Testis (tissue), 3 donors: ENCODE results near the gene PITPNM3. TPM values are rescaled to one million over a fixed set of nuclear protein-coding genes. Genes with fewer than 3 reads are reported as not detected.
"Not testable (repeated sequence)": the region's sequence is repeated elsewhere in the genome, so short reads cannot be mapped to it uniquely, and the experiment has no call there.

Source experiments
- DNase-seq: peaks from one replicate; pipeline ENCODE4 v3.0.0-alpha.2; 2019
- H3K27ac ChIP-seq, 2 donors: fragments of 200-600 bp; sonication (generic); one replicate each; pipeline ENCODE4 v1.5.1; 2019
- H3K27me3 ChIP-seq: fragments of 200-600 bp; sonication (generic); one replicate; pipeline ENCODE4 v1.5.1; 2019
- H3K36me3 ChIP-seq: fragments of 200-600 bp; sonication (generic); one replicate; pipeline ENCODE4 v1.5.1; 2017; ENCODE audit warnings: low read depth; ENCODE audit errors: missing control alignments
- H3K4me1 ChIP-seq: fragments of 200-600 bp; sonication (generic); one replicate; pipeline ENCODE4 v1.5.1; 2019
- H3K4me3 ChIP-seq, 2 donors: fragments of 200-600 bp; sonication (generic); one replicate each; pipeline ENCODE4 v1.5.1; 2017 to 2019
- H3K9me3 ChIP-seq: fragments of 200-600 bp; sonication (generic); one replicate; pipeline ENCODE4 v1.5.1; 2017
- POLR2A ChIP-seq: fragments of 450-650 bp; IDR thresholded peaks from one replicate; pipeline ENCODE4 v1.6.1; 2017; ENCODE audit warnings: antibody characterized with exemption, mild to moderate bottlenecking, moderate library complexity
- WGBS, 2 donors: methylation state at CpG; one replicate each; pipeline ENCODE4 v1.1.5; 2018; 5-methylcytosine and 5-hydroxymethylcytosine counted together
- intact Hi-C: fragments of 100-400 bp; cut with DNase I; formaldehyde crosslinking; loops from one replicate; pipeline ENCODE4 v1.15.1; 2023; ENCODE audit warnings: low total_unique reads
- polyA plus RNA-seq: library from polyadenylated mRNA; stranded (reverse); fragments of 350-450 nt; fragmentation: Illumina TruSeq; extraction: RNeasy Lipid Tissue Mini Kit (QIAGEN cat#74804); gene quantifications from one replicate; pipeline ENCODE4 v1.2.3, GENCODE V29; 2014; ENCODE audit warnings: low read depth, low replicate concordance; ENCODE audit not compliant: insufficient read depth
- total RNA-seq, 2 donors: library from RNA; depleted of rRNA; stranded (reverse); fragments of >200 nt; gene quantifications; one replicate each; pipeline ENCODE4 v1.2.3, GENCODE V29; 2016
- TF ChIP-seq, protein P1 (sequence below), 3 experiments: fragments of 450-650 bp in 2 of 3; fragments of 200-600 bp in 1 of 3; sonication (generic) in 1 of 3; IDR thresholded peaks; one replicate each; pipeline ENCODE4 v1.5.1; 2016 to 2019; ENCODE audit warnings: antibody characterized with exemption in 3 of 3, mild to moderate bottlenecking in 2 of 3, moderate library complexity in 1 of 3

Gene PITPNM3
- total and polyA plus RNA-seq, 3 donors from 2014 or later = 6.3 to 7.3 (median 6.7) TPM

DNA sequence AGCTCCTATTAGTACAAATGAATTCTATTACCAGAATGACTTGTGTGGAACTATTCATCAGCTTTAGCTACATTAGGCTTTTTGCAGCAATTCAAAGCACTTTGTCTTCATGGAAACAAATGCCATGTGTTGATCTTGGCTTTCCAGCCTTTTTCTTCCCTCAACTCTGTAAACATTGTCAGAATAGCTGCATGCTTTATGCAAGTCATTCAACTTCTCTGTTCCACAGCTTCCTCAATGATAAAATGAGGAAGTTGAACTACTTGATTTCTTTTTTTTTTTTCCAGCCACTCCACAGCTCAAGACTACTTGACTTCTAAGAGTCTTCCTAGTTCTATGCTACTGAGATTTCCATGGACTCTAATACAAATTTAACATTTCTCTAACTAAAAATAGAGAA is 43.0 kb upstream of the PITPNM3 start:
- Histone ChIP-seq H3K4me1 (no peaks in the 10 kb centered on the region), H3K4me3 (no peak overlapping the region), H3K27me3 (no peaks in the 10 kb centered on the region), H3K36me3 (no peaks in the 10 kb centered on the region), H3K9me3 (no peaks in the 10 kb centered on the region), H3K27ac (no peak overlapping the region)
- no peak for DNase-seq
- intact Hi-C loops = no loop called here
- no peak for TF ChIP-seq POLR2A
- TF ChIP-seq, protein P1, sequence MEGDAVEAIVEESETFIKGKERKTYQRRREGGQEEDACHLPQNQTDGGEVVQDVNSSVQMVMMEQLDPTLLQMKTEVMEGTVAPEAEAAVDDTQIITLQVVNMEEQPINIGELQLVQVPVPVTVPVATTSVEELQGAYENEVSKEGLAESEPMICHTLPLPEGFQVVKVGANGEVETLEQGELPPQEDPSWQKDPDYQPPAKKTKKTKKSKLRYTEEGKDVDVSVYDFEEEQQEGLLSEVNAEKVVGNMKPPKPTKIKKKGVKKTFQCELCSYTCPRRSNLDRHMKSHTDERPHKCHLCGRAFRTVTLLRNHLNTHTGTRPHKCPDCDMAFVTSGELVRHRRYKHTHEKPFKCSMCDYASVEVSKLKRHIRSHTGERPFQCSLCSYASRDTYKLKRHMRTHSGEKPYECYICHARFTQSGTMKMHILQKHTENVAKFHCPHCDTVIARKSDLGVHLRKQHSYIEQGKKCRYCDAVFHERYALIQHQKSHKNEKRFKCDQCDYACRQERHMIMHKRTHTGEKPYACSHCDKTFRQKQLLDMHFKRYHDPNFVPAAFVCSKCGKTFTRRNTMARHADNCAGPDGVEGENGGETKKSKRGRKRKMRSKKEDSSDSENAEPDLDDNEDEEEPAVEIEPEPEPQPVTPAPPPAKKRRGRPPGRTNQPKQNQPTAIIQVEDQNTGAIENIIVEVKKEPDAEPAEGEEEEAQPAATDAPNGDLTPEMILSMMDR (IDR thresholded peaks at IDR 0.05) = no peak

DNA sequence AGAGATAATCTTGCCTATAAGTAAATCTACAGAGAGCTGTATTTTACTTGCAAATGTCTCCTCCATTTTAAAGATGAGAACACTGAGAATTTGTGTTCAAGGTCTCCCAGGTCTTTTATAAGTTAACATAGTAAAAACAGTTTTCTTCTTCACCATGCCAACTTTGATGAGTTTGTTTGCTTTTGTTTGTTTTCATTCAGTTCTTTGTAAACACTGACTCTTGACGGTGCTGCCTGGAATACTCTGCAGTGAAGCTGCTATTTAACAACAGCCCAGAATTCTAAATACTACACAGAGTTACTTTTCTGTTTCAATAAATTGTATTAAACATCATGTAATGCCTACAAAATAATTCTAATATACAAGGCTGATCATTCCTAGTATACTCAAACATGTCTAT is 41.4 kb upstream of the PITPNM3 start:
- no peak overlapping the region for H3K4me3 ChIP-seq
- H3K4me1 ChIP-seq = no peaks in the 10 kb centered on the region
- H3K36me3 ChIP-seq = no peaks in the 10 kb centered on the region
- intact Hi-C loops = no loop called here
- TF ChIP-seq, protein P1 (IDR thresholded peaks at IDR 0.05) = no peak
- TF ChIP-seq POLR2A = no peak
- DNase-seq = no peak
- no peaks in the 10 kb centered on the region for H3K9me3 ChIP-seq
- H3K27me3 ChIP-seq = no peaks in the 10 kb centered on the region
- no peak overlapping the region for H3K27ac ChIP-seq
- WGBS, 2 donors = 75 to 84% methylated on average over 1 of the region's 1 CpG

DNA sequence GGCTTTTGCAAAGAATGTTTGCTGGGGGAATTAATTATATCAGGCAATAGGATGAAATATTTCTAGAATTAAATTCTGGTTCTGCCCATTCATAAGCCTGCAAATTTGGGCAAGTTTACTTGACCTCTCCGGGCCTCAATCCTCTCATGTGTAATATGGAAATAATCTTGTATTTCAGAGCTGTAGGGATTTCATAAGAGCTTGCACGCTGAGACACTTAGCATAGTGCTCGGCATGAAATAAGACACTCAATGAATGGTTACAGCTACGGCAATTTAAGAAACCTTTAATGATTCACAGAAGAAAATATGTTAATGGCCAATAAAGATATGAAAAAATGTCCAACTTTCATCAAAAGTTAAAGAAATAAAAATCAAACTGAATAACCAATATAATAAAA is 40.6 kb upstream of the PITPNM3 start:
- no peaks in the 10 kb centered on the region for H3K4me1 ChIP-seq
- H3K9me3 ChIP-seq = no peaks in the 10 kb centered on the region
- DNase-seq = no peak
- 89 to 94% methylated on average over 4 of the region's 4 CpGs for WGBS, 2 donors
- H3K36me3 ChIP-seq = no peaks in the 10 kb centered on the region
- no peak overlapping the region for H3K4me3 ChIP-seq
- no peaks in the 10 kb centered on the region for H3K27me3 ChIP-seq
- TF ChIP-seq, protein P1 (IDR thresholded peaks at IDR 0.05) = no peak
- intact Hi-C loops = no loop called here
- H3K27ac ChIP-seq = no peak overlapping the region

DNA sequence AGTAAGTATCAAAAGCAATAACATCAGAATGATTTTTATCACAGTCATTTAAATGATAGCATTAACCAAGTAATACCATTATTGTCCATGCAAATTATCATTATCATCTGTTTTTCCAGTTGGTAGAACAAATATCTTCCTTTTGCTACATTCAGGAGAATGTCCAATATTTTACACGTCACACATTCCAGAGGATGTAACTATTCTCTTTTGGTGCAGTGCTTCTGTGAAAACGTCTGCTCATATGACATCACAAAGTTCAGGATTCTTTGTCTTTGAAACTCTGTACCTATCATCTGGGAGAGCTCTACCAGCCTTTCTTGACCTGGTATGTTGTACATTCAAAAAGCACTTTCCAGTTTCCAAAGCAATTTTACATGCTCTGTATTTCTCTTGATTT is 40.2 kb upstream of the PITPNM3 start:
- Histone ChIP-seq H3K27ac (no peak overlapping the region), H3K36me3 (no peaks in the 10 kb centered on the region), H3K4me1 (no peaks in the 10 kb centered on the region), H3K9me3 (no peaks in the 10 kb centered on the region), H3K27me3 (no peaks in the 10 kb centered on the region), H3K4me3 (no peak overlapping the region)
- no peak for DNase-seq
- WGBS, 2 donors = 61 to 72% methylated on average over 2 of the region's 2 CpGs
- TF ChIP-seq POLR2A = no peak
- TF ChIP-seq, protein P1 (IDR thresholded peaks at IDR 0.05) = no peak
- intact Hi-C loops = no loop called here

DNA sequence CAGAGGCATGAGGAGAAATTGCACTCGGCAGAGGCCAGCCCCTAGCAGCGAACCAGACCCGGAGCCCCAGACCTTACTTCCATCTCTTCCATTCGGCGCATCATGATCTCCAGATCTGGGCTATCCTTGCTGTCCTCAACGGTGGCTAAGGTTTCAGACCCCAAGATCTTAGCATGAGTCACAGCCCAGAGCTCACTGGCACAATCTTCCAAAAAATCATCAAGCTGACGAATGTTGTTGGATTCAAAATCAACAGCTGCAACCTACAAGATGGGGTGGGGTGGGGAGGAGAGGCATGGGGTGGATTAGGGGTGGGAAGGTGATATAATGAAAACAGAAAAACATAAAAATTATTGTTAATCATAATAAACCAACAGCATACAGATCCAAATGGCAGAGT is 39.7 kb upstream of the PITPNM3 start:
- no peaks in the 10 kb centered on the region for H3K36me3 ChIP-seq

GRCh38 chr17:6593371-6593770 is 37.0 kb upstream of the PITPNM3 start:
- intact Hi-C loops, H3K27me3 ChIP-seq, H3K9me3 ChIP-seq, H3K4me1 ChIP-seq, H3K4me3 ChIP-seq, H3K36me3 ChIP-seq, DNase-seq, H3K27ac ChIP-seq: not testable (repeated sequence)
- WGBS, 2 donors = 91 to 95% methylated on average over 9 to 14 of the region's 14 CpGs

More for the DNA sequence above, 39.7 kb upstream of the PITPNM3 start:
- WGBS, 2 donors = 89 to 91% methylated on average over 7 of the region's 7 CpGs
- Histone ChIP-seq H3K4me3 (no peak overlapping the region), H3K27ac (no peak overlapping the region), H3K4me1 (no peaks in the 10 kb centered on the region), H3K27me3 (no peaks in the 10 kb centered on the region), H3K9me3 (no peaks in the 10 kb centered on the region)
- intact Hi-C loops = no loop called here
- TF ChIP-seq, protein P1 (IDR thresholded peaks at IDR 0.05) = no peak
- TF ChIP-seq POLR2A = no peak
- no peak for DNase-seq
